Skeletal muscle tissue (tissue), 4 donors: Measurements from ENCODE around the gene CAMK1D. TPM values are rescaled to one million over a fixed set of nuclear protein-coding genes. Genes with fewer than 3 reads are reported as not detected.

ENCODE experiments used
- H3K27ac ChIP-seq: one replicate; pipeline ENCODE4 v1.7.0; 2013; ENCODE audit warnings: mild to moderate bottlenecking, low read depth, low read length, inconsistent platforms
- H3K27me3 ChIP-seq, 3 donors: one replicate each; pipeline ENCODE4 v1.7.0; 2013; ENCODE audit warnings: low read length in 3 of 3; ENCODE audit not compliant: control insufficient read depth in 3 of 3, insufficient read depth in 3 of 3
- H3K36me3 ChIP-seq, 3 donors: one replicate each; pipeline ENCODE4 v1.7.0; 2013; ENCODE audit warnings: low read length in 3 of 3; ENCODE audit not compliant: control insufficient read depth in 3 of 3, insufficient read depth in 3 of 3
- H3K4me1 ChIP-seq, 3 donors: one replicate each; pipeline ENCODE4 v1.7.0; 2013; ENCODE audit warnings: low read length in 3 of 3, mild to moderate bottlenecking in 3 of 3; ENCODE audit not compliant: control insufficient read depth in 3 of 3, insufficient read depth in 3 of 3
- H3K4me3 ChIP-seq, 3 donors: one replicate each; pipeline ENCODE4 v1.7.0; 2013; ENCODE audit warnings: low read length in 3 of 3
- H3K9ac ChIP-seq, 3 donors: one replicate each; pipeline ENCODE4 v1.7.0; 2013; ENCODE audit warnings: low read length in 3 of 3, mild to moderate bottlenecking in 3 of 3, moderate library complexity in 2 of 3, low read depth in 1 of 3
- H3K9me3 ChIP-seq, 3 donors: one replicate each; pipeline ENCODE4 v1.7.0; 2013; ENCODE audit warnings: low read length in 3 of 3; ENCODE audit not compliant: control insufficient read depth in 3 of 3
- total RNA-seq: library from RNA; depleted of rRNA; stranded (reverse); fragments of >200 nt; gene quantifications from one replicate; pipeline ENCODE4 v1.2.3, GENCODE V29; 2014
- donor health status: Osteomylitis.

CAMK1D gene
- total RNA-seq, 1 donor from 2014 or later = 2.1 TPM

DNA sequence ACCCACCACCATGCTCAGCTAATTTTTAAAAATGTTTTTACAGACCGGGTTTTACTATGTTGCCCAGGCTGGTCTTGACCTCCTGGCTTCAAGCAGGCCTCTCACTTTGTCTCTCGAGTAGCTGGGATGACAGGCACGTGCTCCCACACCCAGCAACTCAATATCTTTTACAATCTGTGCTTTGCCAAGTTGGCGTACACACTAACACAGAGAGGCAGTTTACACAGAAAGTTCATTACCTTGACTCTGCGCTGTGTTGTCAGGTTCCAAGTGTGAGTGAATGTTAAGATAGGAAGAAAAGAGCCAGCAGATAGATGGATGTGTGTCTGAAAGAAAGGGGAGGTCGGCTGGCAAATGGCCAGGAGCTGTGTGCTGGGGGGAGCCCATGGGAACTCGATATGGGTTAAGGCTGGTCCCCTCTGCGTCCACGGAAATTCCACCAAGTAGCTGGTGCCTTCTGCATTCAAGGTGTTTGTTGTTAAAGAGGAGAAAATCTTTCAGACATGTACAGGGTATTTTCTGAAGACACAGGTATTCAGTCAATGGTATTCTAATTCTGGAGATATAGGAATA, 299.8 kb downstream of the CAMK1D start:
- Histone ChIP-seq H3K36me3 (peaks cover 0 to 2% (median 0%) of the 10 kb centered on the region in 3 donors), H3K27me3 (no peaks in the 10 kb centered on the region), H3K9ac (no peak overlapping the region), H3K27ac (no peak overlapping the region), H3K9me3 (peaks cover 0 to 5% (median 0%) of the 10 kb centered on the region in 3 donors), H3K4me1 (no peaks in the 10 kb centered on the region), H3K4me3 (no peak overlapping the region)

DNA sequence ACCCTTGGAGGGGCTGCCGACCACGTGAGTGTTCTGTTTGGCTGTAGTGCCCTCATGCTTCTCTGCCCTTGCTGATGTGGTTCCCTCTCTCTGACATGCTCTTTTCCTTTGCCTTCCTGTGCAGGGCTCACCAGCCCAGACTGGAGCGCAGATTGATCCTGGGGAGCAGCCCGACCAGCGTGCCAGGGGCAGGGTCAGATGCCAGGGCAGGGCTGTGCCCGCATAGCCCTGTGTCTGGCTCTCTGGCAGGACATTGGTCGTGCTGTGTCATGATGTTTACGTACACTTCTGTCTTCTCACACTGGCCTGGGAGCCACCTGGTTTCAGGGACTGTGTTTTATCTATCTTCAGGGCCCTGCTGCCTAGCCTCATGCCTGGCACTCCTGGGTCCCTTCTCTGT, 300.8 kb downstream of the CAMK1D start:
- Histone ChIP-seq H3K4me3 (no peak overlapping the region), H3K27ac (no peak overlapping the region), H3K36me3 (peaks cover 0 to 2% (median 0%) of the 10 kb centered on the region in 3 donors), H3K4me1 (no peaks in the 10 kb centered on the region), H3K9ac (no peak overlapping the region), H3K9me3 (peaks cover 0 to 6% (median 0%) of the 10 kb centered on the region in 3 donors), H3K27me3 (no peaks in the 10 kb centered on the region)

GRCh38 chr10:12650538-12651298, 301.4 kb downstream of the CAMK1D start:
- no peaks in the 10 kb centered on the region for H3K27me3 ChIP-seq
- peaks cover 0 to 6% (median 0%) of the 10 kb centered on the region in 3 donors for H3K9me3 ChIP-seq
- H3K27ac ChIP-seq = no peak overlapping the region
- no peaks in the 10 kb centered on the region for H3K4me1 ChIP-seq
- H3K4me3 ChIP-seq = no peak overlapping the region
- H3K9ac ChIP-seq = no peak overlapping the region
- peaks cover 0 to 2% (median 0%) of the 10 kb centered on the region in 3 donors for H3K36me3 ChIP-seq

DNA sequence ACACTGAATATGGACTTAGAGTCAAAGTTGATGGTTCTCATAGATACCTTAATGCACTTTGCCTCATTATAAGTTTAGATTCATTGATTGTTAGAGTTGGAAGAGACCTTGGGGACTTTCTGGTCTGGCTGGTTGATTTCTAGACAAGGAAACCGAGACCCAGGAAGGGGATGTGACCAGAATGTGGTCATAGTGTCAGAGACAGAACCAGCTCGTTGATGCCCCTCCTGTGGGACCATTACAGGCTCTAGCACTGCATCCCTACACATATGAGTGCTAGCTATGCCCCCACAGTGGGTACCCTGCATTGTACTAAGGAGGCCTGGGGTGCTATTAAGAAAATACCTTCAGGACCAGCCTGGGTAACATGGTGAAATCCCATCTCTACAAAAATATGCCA, 306.6 kb downstream of the CAMK1D start:
- Histone ChIP-seq H3K4me1 (no peaks in the 10 kb centered on the region), H3K27me3 (no peaks in the 10 kb centered on the region), H3K9ac (no peak overlapping the region), H3K36me3 (no peaks in the 10 kb centered on the region), H3K4me3 (no peak overlapping the region), H3K9me3 (peaks cover 0 to 6% (median 0%) of the 10 kb centered on the region in 3 donors), H3K27ac (no peak overlapping the region)

DNA sequence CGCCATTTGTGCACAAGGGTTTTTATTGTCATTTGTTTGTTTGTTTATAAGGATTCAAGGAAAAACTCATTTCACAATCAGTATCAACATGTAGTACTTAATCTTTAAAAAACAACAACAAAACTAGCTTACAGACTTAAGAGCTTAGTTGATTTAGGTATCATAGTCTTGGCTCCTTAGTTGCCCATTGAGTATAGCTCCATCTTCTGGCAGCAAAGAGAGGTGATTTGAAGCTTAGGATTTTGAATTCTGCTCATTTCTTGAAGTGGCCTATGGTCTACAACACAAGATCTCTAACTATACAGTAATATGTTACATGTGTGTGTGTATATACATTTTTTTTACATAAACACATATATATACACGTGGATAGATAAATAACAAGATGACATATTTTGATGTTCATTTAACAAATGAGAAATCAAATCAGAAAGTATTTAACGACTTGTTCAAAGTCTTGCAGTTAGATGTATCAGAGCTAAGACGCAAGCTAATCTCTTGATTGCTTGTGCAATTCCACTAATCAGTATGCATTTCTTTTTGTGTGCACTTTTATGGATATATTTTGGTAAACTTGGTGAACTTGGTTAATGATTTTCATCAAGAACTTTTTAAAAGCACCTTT, 307.3 kb downstream of the CAMK1D start:
- Histone ChIP-seq H3K36me3 (no peaks in the 10 kb centered on the region), H3K9ac (no peak overlapping the region), H3K9me3 (peaks cover 0 to 6% (median 0%) of the 10 kb centered on the region in 3 donors), H3K4me1 (no peaks in the 10 kb centered on the region), H3K4me3 (no peak overlapping the region), H3K27ac (no peak overlapping the region), H3K27me3 (no peaks in the 10 kb centered on the region)

DNA sequence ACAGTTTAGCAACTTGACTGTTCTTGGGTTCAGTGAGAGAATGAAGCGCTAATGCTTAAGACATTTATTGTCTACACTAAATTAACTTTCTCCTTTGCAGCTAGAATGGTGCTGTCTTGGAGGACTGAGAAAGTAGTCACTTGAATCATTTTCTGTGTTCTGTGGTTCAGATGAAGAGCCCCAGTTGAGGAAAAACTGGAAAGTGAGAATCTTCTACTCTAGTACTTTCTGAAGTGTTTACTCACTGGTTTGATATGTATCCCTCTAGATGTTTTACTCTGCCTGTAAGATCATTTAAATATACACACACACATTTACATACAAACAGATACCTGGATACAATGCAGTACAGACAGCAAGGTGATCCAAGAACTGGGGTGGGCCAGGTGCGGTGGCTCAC, 308.1 kb downstream of the CAMK1D start:
- Histone ChIP-seq H3K36me3 (no peaks in the 10 kb centered on the region), H3K27ac (no peak overlapping the region), H3K4me1 (no peaks in the 10 kb centered on the region), H3K27me3 (no peaks in the 10 kb centered on the region), H3K9me3 (peaks cover 0 to 6% (median 0%) of the 10 kb centered on the region in 3 donors), H3K9ac (no peak overlapping the region), H3K4me3 (no peak overlapping the region)

DNA sequence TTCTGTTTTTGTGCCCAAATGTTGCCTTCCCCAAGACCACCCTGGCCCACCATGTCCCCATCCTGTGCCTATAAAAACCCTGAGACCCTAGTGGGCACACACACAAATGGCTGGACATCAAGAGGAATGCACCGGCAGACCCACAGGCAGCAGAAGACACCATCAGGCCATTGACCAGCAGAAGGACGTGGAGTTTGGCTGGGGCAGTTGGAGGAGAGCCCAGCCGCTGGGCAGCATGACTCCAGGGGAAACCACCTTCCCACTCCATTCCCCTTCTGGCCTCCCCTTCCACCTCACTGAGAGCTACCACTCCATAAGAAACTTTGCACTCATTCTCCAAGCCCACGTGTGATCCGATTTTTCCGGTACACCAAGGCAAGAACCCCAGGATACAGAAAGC, 309.2 kb downstream of the CAMK1D start:
- H3K4me1 ChIP-seq = no peaks in the 10 kb centered on the region
- no peak overlapping the region for H3K27ac ChIP-seq
- H3K27me3 ChIP-seq = no peaks in the 10 kb centered on the region
- H3K36me3 ChIP-seq = no peaks in the 10 kb centered on the region
- H3K9ac ChIP-seq = no peak overlapping the region
- peaks cover 0 to 6% (median 0%) of the 10 kb centered on the region in 3 donors for H3K9me3 ChIP-seq
- H3K4me3 ChIP-seq = no peak overlapping the region

DNA sequence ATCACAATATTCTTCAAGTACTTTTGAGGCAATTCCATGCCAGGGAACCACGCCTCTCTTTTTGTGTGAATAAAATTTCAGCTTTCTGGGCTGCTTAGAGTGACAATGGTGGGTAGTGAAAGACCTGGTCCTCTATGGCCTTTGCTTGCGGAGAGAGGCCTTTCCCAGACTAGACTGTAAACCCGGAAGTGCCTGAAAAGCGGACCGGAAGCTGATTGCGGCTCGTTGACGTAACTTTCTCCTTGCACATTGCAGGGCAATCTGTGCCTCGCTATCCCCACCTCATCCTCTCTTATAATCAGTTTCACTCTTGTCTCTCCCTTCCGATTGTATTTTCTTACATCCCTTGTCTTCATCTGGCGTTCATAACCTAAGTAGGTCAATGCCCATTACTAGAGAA, 310.4 kb downstream of the CAMK1D start:
- Histone ChIP-seq H3K27me3 (no peaks in the 10 kb centered on the region), H3K9me3 (no peaks in the 10 kb centered on the region), H3K9ac (no peak overlapping the region)

GRCh38 chr10:12660812-12661211, 311.5 kb downstream of the CAMK1D start:
- Histone ChIP-seq H3K27me3 (no peaks in the 10 kb centered on the region), H3K36me3 (no peaks in the 10 kb centered on the region), H3K4me1 (no peaks in the 10 kb centered on the region), H3K27ac (no peak overlapping the region), H3K4me3 (no peak overlapping the region), H3K9me3 (no peaks in the 10 kb centered on the region), H3K9ac (no peak overlapping the region)

More for the DNA sequence above, 310.4 kb downstream of the CAMK1D start:
- Histone ChIP-seq H3K36me3 (no peaks in the 10 kb centered on the region), H3K4me3 (no peak overlapping the region), H3K27ac (no peak overlapping the region), H3K4me1 (no peaks in the 10 kb centered on the region)

GRCh38 chr10:12661671-12662070, 312.3 kb downstream of the CAMK1D start:
- Histone ChIP-seq H3K27ac (no peak overlapping the region), H3K36me3 (no peaks in the 10 kb centered on the region), H3K4me3 (no peak overlapping the region), H3K9ac (no peak overlapping the region), H3K4me1 (no peaks in the 10 kb centered on the region), H3K9me3 (no peaks in the 10 kb centered on the region), H3K27me3 (no peaks in the 10 kb centered on the region)
